ENCODE results near the gene CELF5. TPM values are rescaled to one million over a fixed set of nuclear protein-coding genes. Genes with fewer than 3 reads are reported as not detected.

Gene CELF5
- total RNA-seq, 1 donor from 2014 or later, result not detected

- DNase-seq (peak; percentile 49), ATAC-seq (ENCODE audit: low read depth) (peak; percentile 86)
- intact Hi-C loops (cut with micrococcal nuclease), result loop anchor here (1.0 kb wide), 1 partner anchor 10 kb away; no protein-coding TSS in a partner anchor
- Mint-ChIP-seq H3K9me3 (peaks cover 2% of the 10 kb centered on the region), H3K36me3 (ENCODE audit: low read depth) (no peaks in the 10 kb centered on the region), H3K4me1 (peaks cover 18% of the 10 kb centered on the region), H3K27me3 (peaks cover 35% of the 10 kb centered on the region), H3K4me3 (peak overlapping the region; percentile 81), H3K27ac (no peak overlapping the region)
- TF ChIP-seq CTCF (IDR thresholded peaks at IDR 0.05), result no peak
- POLR2A ChIA-PET, result interaction anchor here (0.5 to 0.7 kb wide), 3 partner anchors 8 to 819 kb away, joined by 4 to 6 read pairs (median 5); no protein-coding TSS in a partner anchor
- CTCF ChIA-PET, result no interaction called here
Observed at GRCh38 chr19:3275583-3276340, 51.3 kb downstream of the CELF5 start.

- H3K27ac Mint-ChIP-seq, result no peak overlapping the region
Observed at GRCh38 chr19:3276341-3276799, 51.9 kb downstream of the CELF5 start.

GRCh38 chr19:3277649-3278048, 53.2 kb downstream of the CELF5 start:
- Mint-ChIP-seq H3K4me1 (peaks cover 18% of the 10 kb centered on the region), H3K4me3 (no peak overlapping the region), H3K27me3 (peaks cover 31% of the 10 kb centered on the region), H3K36me3 (ENCODE audit: low read depth) (no peaks in the 10 kb centered on the region), H3K9me3 (no peaks in the 10 kb centered on the region), H3K27ac (no peak overlapping the region)
- ChIA-PET POLR2A (no interaction called here), CTCF (no interaction called here)
- ATAC-seq (ENCODE audit: low read depth) (no peak), DNase-seq (no peak)
- intact Hi-C loops (cut with micrococcal nuclease), result no loop called here
- TF ChIP-seq CTCF (IDR thresholded peaks at IDR 0.05), result no peak

More at GRCh38 chr19:3276341-3276799, 51.9 kb downstream of the CELF5 start:
- Mint-ChIP-seq H3K36me3 (ENCODE audit: low read depth) (no peaks in the 10 kb centered on the region), H3K4me3 (peak overlapping the region; percentile 38), H3K27me3 (peaks cover 36% of the 10 kb centered on the region), H3K9me3 (peaks cover 2% of the 10 kb centered on the region), H3K4me1 (peaks cover 18% of the 10 kb centered on the region)
- ATAC-seq (ENCODE audit: low read depth) (peak; percentile 11), DNase-seq (no peak)
- POLR2A ChIA-PET, result interaction anchor here (0.5 to 0.7 kb wide), 3 partner anchors 9 to 820 kb away, joined by 4 to 6 read pairs (median 5); no protein-coding TSS in a partner anchor
- intact Hi-C loops (cut with micrococcal nuclease), result loop anchor here (1.0 kb wide), 1 partner anchor 9 kb away; no protein-coding TSS in a partner anchor
- CTCF ChIA-PET, result no interaction called here
- no peak for TF ChIP-seq CTCF (IDR thresholded peaks at IDR 0.05)

GRCh38 chr19:3278294-3278693, 53.8 kb downstream of the CELF5 start:
- Mint-ChIP-seq H3K4me1 (peaks cover 18% of the 10 kb centered on the region), H3K36me3 (ENCODE audit: low read depth) (no peaks in the 10 kb centered on the region), H3K27me3 (peaks cover 31% of the 10 kb centered on the region), H3K9me3 (no peaks in the 10 kb centered on the region), H3K27ac (no peak overlapping the region), H3K4me3 (no peak overlapping the region)
- ATAC-seq (ENCODE audit: low read depth), result no peak
- intact Hi-C loops (cut with micrococcal nuclease), result no loop called here
- TF ChIP-seq CTCF (IDR thresholded peaks at IDR 0.05), result no peak
- no peak for DNase-seq
- POLR2A ChIA-PET, result interaction anchor here (0.6 kb wide), 1 partner anchor 1222 kb away, joined by 4 read pairs; no protein-coding TSS in a partner anchor
- CTCF ChIA-PET, result no interaction called here

- ChIA-PET POLR2A (interaction anchor here (0.6 kb wide), 1 partner anchor 1222 kb away, joined by 4 read pairs; no protein-coding TSS in a partner anchor), CTCF (no interaction called here)
- no peak for TF ChIP-seq CTCF (IDR thresholded peaks at IDR 0.05)
- H3K27me3 Mint-ChIP-seq, result peaks cover 30% of the 10 kb centered on the region
- peaks cover 18% of the 10 kb centered on the region for H3K4me1 Mint-ChIP-seq
- no peak overlapping the region for H3K27ac Mint-ChIP-seq
- no peak overlapping the region for H3K4me3 Mint-ChIP-seq
- H3K36me3 Mint-ChIP-seq (ENCODE audit: low read depth), result no peaks in the 10 kb centered on the region
- ATAC-seq (ENCODE audit: low read depth) (no peak), DNase-seq (no peak)
- H3K9me3 Mint-ChIP-seq, result no peaks in the 10 kb centered on the region
- intact Hi-C loops (cut with micrococcal nuclease), result no loop called here
Observed at GRCh38 chr19:3278749-3279148, 54.3 kb downstream of the CELF5 start.
